Subcutaneous abdominal adipose tissue (tissue), 5 donors: Measurements from ENCODE around the gene LIN37.
"Not testable (repeated sequence)": the region's sequence is repeated elsewhere in the genome, so short reads cannot be mapped to it uniquely, and the experiment has no call there.

ENCODE experiments used
- H3K27ac ChIP-seq: one replicate; pipeline ENCODE4 v1.7.0; 2013; ENCODE audit warnings: low read depth, mild to moderate bottlenecking, inconsistent platforms, low read length, moderate library complexity
- H3K27me3 ChIP-seq, 5 donors: one replicate each; pipeline ENCODE4 v1.7.0; 2013; ENCODE audit warnings: low read length in 5 of 5, inconsistent platforms in 1 of 5; ENCODE audit not compliant: control insufficient read depth in 5 of 5, insufficient read depth in 4 of 5
- H3K36me3 ChIP-seq, 5 donors: one replicate each; pipeline ENCODE4 v1.7.0; 2013; ENCODE audit warnings: low read length in 5 of 5; ENCODE audit not compliant: control insufficient read depth in 5 of 5, insufficient read depth in 5 of 5
- H3K4me1 ChIP-seq, 5 donors: one replicate each; pipeline ENCODE4 v1.7.0; 2013; ENCODE audit warnings: low read length in 5 of 5, mild to moderate bottlenecking in 3 of 5, moderate library complexity in 1 of 5; ENCODE audit not compliant: control insufficient read depth in 5 of 5, insufficient read depth in 5 of 5
- H3K4me3 ChIP-seq, 5 donors: one replicate each; pipeline ENCODE4 v1.7.0; 2013; ENCODE audit warnings: low read length in 5 of 5, low read depth in 1 of 5
- H3K9ac ChIP-seq, 5 donors: one replicate each; pipeline ENCODE4 v1.7.0; 2013; ENCODE audit warnings: low read length in 5 of 5, mild to moderate bottlenecking in 4 of 5, moderate library complexity in 3 of 5
- H3K9me3 ChIP-seq, 5 donors: one replicate each; pipeline ENCODE4 v1.7.0; 2013; ENCODE audit warnings: low read length in 5 of 5; ENCODE audit not compliant: control insufficient read depth in 5 of 5
- donor health status: healthy.
- donor health status: healthy.
- donor health status: healthy.
- donor health status: healthy.
- donor health status: healthy.

Gene LIN37

GRCh38 chr19:35719402-35720162, 28.8 kb upstream of the LIN37 start:
- H3K9ac ChIP-seq, result peak overlapping the region in 4 of 5 donors; percentile 85 to 91 (median 88)
- H3K36me3 ChIP-seq, result peaks cover 0 to 49% (median 40%) of the 10 kb centered on the region in 5 donors
- H3K9me3 ChIP-seq, result no peaks in the 10 kb centered on the region
- H3K4me1 ChIP-seq, result peaks cover 6 to 35% (median 28%) of the 10 kb centered on the region in 5 donors
- no peak overlapping the region for H3K27ac ChIP-seq
- no peaks in the 10 kb centered on the region for H3K27me3 ChIP-seq
- peak overlapping the region; percentile 67 to 89 (median 77) for H3K4me3 ChIP-seq

GRCh38 chr19:35720163-35720524, 28.2 kb upstream of the LIN37 start:
- Histone ChIP-seq H3K27me3 (no peaks in the 10 kb centered on the region), H3K4me1 (peaks cover 6 to 35% (median 28%) of the 10 kb centered on the region in 5 donors), H3K9ac (no peak overlapping the region), H3K9me3 (no peaks in the 10 kb centered on the region), H3K4me3 (no peak overlapping the region), H3K27ac (no peak overlapping the region), H3K36me3 (peaks cover 0 to 54% (median 46%) of the 10 kb centered on the region in 5 donors)

GRCh38 chr19:35720648-35721047, 27.7 kb upstream of the LIN37 start:
- Histone ChIP-seq H3K9me3 (no peaks in the 10 kb centered on the region), H3K9ac (no peak overlapping the region), H3K27me3 (no peaks in the 10 kb centered on the region), H3K4me1 (peaks cover 6 to 32% (median 26%) of the 10 kb centered on the region in 5 donors), H3K4me3 (no peak overlapping the region), H3K36me3 (peaks cover 0 to 59% (median 51%) of the 10 kb centered on the region in 5 donors), H3K27ac (no peak overlapping the region)

- H3K4me1 ChIP-seq, result peaks cover 6 to 25% (median 18%) of the 10 kb centered on the region in 5 donors
- no peak overlapping the region for H3K4me3 ChIP-seq
- H3K9me3 ChIP-seq, result no peaks in the 10 kb centered on the region
- H3K27ac ChIP-seq, result no peak overlapping the region
- no peaks in the 10 kb centered on the region for H3K27me3 ChIP-seq
- H3K36me3 ChIP-seq, result peaks cover 0 to 66% (median 58%) of the 10 kb centered on the region in 5 donors
- H3K9ac ChIP-seq, result no peak overlapping the region
These were observed 27.0 kb upstream of the LIN37 start for GRCh38 chr19:35721374-35721773.

GRCh38 chr19:35722461-35722860, 25.9 kb upstream of the LIN37 start:
- no peaks in the 10 kb centered on the region for H3K27me3 ChIP-seq
- H3K4me3 ChIP-seq, result no peak overlapping the region
- no peak overlapping the region for H3K9ac ChIP-seq
- H3K27ac ChIP-seq, result no peak overlapping the region
- H3K4me1 ChIP-seq, result peaks cover 6 to 16% (median 14%) of the 10 kb centered on the region in 5 donors
- H3K9me3 ChIP-seq, result no peaks in the 10 kb centered on the region
- peaks cover 0 to 77% (median 68%) of the 10 kb centered on the region in 5 donors for H3K36me3 ChIP-seq

- H3K27ac ChIP-seq, result no peak overlapping the region
- no peak overlapping the region for H3K9ac ChIP-seq
- peaks cover 0 to 82% (median 72%) of the 10 kb centered on the region in 5 donors for H3K36me3 ChIP-seq
- H3K4me3 ChIP-seq, result no peak overlapping the region
- H3K27me3 ChIP-seq, result no peaks in the 10 kb centered on the region
- peaks cover 6 to 16% (median 14%) of the 10 kb centered on the region in 5 donors for H3K4me1 ChIP-seq
- no peaks in the 10 kb centered on the region for H3K9me3 ChIP-seq
These were observed 25.5 kb upstream of the LIN37 start for GRCh38 chr19:35722897-35723296.

GRCh38 chr19:35723671-35724070, 24.7 kb upstream of the LIN37 start:
- Histone ChIP-seq H3K36me3 (peaks cover 0 to 89% (median 80%) of the 10 kb centered on the region in 5 donors), H3K9ac (no peak overlapping the region), H3K9me3 (no peaks in the 10 kb centered on the region), H3K4me1 (peaks cover 6 to 11% (median 10%) of the 10 kb centered on the region in 5 donors), H3K27me3 (no peaks in the 10 kb centered on the region), H3K27ac (no peak overlapping the region), H3K4me3 (no peak overlapping the region)

- not testable (repeated sequence) for H3K4me1 ChIP-seq, H3K27ac ChIP-seq, H3K27me3 ChIP-seq, H3K9me3 ChIP-seq, H3K4me3 ChIP-seq, H3K9ac ChIP-seq
- peaks cover 0 to 94% (median 84%) of the 10 kb centered on the region in 5 donors for H3K36me3 ChIP-seq
These were observed 24.2 kb upstream of the LIN37 start for GRCh38 chr19:35724132-35724531.

- no peak overlapping the region for H3K4me3 ChIP-seq
- H3K27ac ChIP-seq, result no peak overlapping the region
- peaks cover 0 to 3% (median 1%) of the 10 kb centered on the region in 5 donors for H3K4me1 ChIP-seq
- peaks cover 0 to 97% (median 89%) of the 10 kb centered on the region in 5 donors for H3K36me3 ChIP-seq
- no peaks in the 10 kb centered on the region for H3K27me3 ChIP-seq
- H3K9me3 ChIP-seq, result no peaks in the 10 kb centered on the region
- no peak overlapping the region for H3K9ac ChIP-seq
These were observed 23.8 kb upstream of the LIN37 start for GRCh38 chr19:35724560-35724959.

- H3K36me3 ChIP-seq, result peaks cover 0 to 97% (median 92%) of the 10 kb centered on the region in 5 donors
- no peaks in the 10 kb centered on the region for H3K4me1 ChIP-seq
- no peak overlapping the region for H3K9ac ChIP-seq
- no peak overlapping the region for H3K4me3 ChIP-seq
- H3K9me3 ChIP-seq, result no peaks in the 10 kb centered on the region
- H3K27me3 ChIP-seq, result no peaks in the 10 kb centered on the region
- H3K27ac ChIP-seq, result no peak overlapping the region
These were observed 23.0 kb upstream of the LIN37 start for GRCh38 chr19:35725216-35725861.
